Pancreas (tissue), 10 donors: ENCODE results near the gene NBPF3. TPM values are rescaled to one million over a fixed set of nuclear protein-coding genes. Genes with fewer than 3 reads are reported as not detected.

Source experiments
- ATAC-seq, 4 donors: fragments of 200-7000 bp; cut with Tn5 transposase; one replicate each; pipeline versions ENCODE4 v1.8.0 to v1.9.1; 2020; ENCODE audit warnings: mild to moderate bottlenecking in 4 of 4, moderate library complexity in 4 of 4
- DNase-seq, 6 donors: peaks; one replicate each; pipeline ENCODE4 v3.0.0-alpha.2; 2020
- FAIRE-seq: peaks from 2 replicates; lab custom pipeline; 2012; peaks lifted over from hg19 to GRCh38; lab: Jason Lieb, UNC
- H3K27ac ChIP-seq, 4 donors: fragments of 200-600 bp; sonication (generic); 1 replicate in 3 of 4; 2 replicates in 1 of 4; pipeline versions ENCODE4 v1.5.0 to v1.8.0; 2020
- H3K27me3 ChIP-seq, 4 donors: fragments of 200-600 bp; one replicate each; pipeline ENCODE4 v1.8.0; 2021
- H3K36me3 ChIP-seq, 3 donors: fragments of 200-600 bp; sonication (generic) in 1 of 3; one replicate each; pipeline versions ENCODE4 v1.5.0 to v1.8.0; 2020 to 2021
- H3K4me1 ChIP-seq, 3 donors: fragments of 200-600 bp; one replicate each; pipeline ENCODE4 v1.8.0; 2021
- H3K4me3 ChIP-seq, 4 donors: fragments of 200-600 bp; sonication (generic) in 2 of 4; one replicate each; pipeline versions ENCODE4 v1.5.0 to v1.8.0; 2020 to 2021
- H3K9me3 ChIP-seq, 4 donors: fragments of 200-600 bp; one replicate each; pipeline ENCODE4 v1.8.0; 2021
- CTCF ChIP-seq, 4 donors: fragments of 200-600 bp; sonication (generic) in 3 of 4; IDR thresholded peaks; one replicate each; pipeline versions ENCODE4 v1.5.0 to v1.8.0; 2021; ENCODE audit warnings: antibody characterized with exemption in 4 of 4
- WGBS, 2 donors: extraction: QIAGEN DNeasy Blood & Tissue Kit; methylation state at CpG; one replicate each; pipeline ENCODE4 v1.1.7; 2013; 5-methylcytosine and 5-hydroxymethylcytosine counted together
- intact Hi-C, 3 donors: fragments of 100-400 bp; cut with DNase I; formaldehyde crosslinking; loops; one replicate each; pipeline versions ENCODE4 v1.11.1 to v1.14.2; 2022
- polyA plus RNA-seq, 2 donors: library from polyadenylated mRNA; stranded (reverse); fragments of 200-250 nt; gene quantifications; one replicate each; pipeline ENCODE4 v1.2.3, GENCODE V29; 2013
- total RNA-seq, 6 donors: library from RNA; stranded (reverse); fragmentation: NEBNext Ultra II Directional in 4 of 6; extraction: Animal tissue kit (Norgen Biotek cat#: 25700) in 4 of 6; gene quantifications; one replicate each; pipeline versions ENCODE4 v1.2.1 to v1.2.4, GENCODE V29; 2021 to 2023
- donor health status: healthy with polysubstance abuse.
- donor health status: DM: no; HTN: no; CAD: no; lungs with moderate emphysema.
- donor health status: DM: no; HTN: no; CAD: no.
- donor health status: control.
- donor health status: control.
- donor health status: Bipolar disorder and iron deficiency.
- donor health status: DM: yes; HTN: yes; CAD: no.
- donor health status: DM: no; HTN: no; CAD: no.
- donor health status: DM: no; HTN: no; CAD: no.
- donor health status: DM: yes; HTN: yes; CAD: no.

NBPF3 gene
- total and polyA plus RNA-seq, 8 donors: 1.1 to 8.6 (median 3.5) TPM

- Histone ChIP-seq H3K4me1 (no peaks in the 10 kb centered on the region), H3K36me3 (no peaks in the 10 kb centered on the region), H3K27ac (no peak within 1 kb of the TSS), H3K9me3 (no peaks in the 10 kb centered on the region), H3K27me3 (no peaks in the 10 kb centered on the region), H3K4me3 (peak within 1 kb of the TSS in 2 of 4 donors; percentile 14 to 38)
- FAIRE-seq (no peak), ATAC-seq (no peak), DNase-seq (peak in 4 of 6 donors; percentile 14 to 73 (median 45))
- TF ChIP-seq CTCF (IDR thresholded peaks at IDR 0.05): no peak
- intact Hi-C loops: loop anchor here in 2 of 3 donors (5.0 to 10.0 kb wide), 4 partner anchors 63 to 153 kb away; no protein-coding TSS in a partner anchor
- WGBS, 2 donors: 12 to 15% methylated on average over 46 to 66 of the region's 67 CpGs
Observed at GRCh38 chr1:21509351-21510112, 69.6 kb downstream of the NBPF3 start, which contains the start of gene ALPL. Gene ALPL, plus strand, starts transcription at chr1:21509423. Its CDS starts 44,659 bp downstream, at chr1:21554082.

GRCh38 chr1:21510113-21510493, 70.2 kb downstream of the NBPF3 start:
- Histone ChIP-seq H3K9me3 (no peaks in the 10 kb centered on the region), H3K27ac (no peak overlapping the region), H3K4me3 (peak overlapping the region in 1 of 4 donors; percentile 38), H3K4me1 (no peaks in the 10 kb centered on the region), H3K36me3 (no peaks in the 10 kb centered on the region), H3K27me3 (no peaks in the 10 kb centered on the region)
- WGBS, 2 donors: 61 to 67% methylated on average over 12 of the region's 12 CpGs
- no peak for TF ChIP-seq CTCF (IDR thresholded peaks at IDR 0.05)
- intact Hi-C loops: loop anchor here in 2 of 3 donors (5.0 to 10.0 kb wide), 2 partner anchors 62 to 145 kb away; no protein-coding TSS in a partner anchor
- no peak for ATAC-seq
- no peak for FAIRE-seq
- DNase-seq: no peak

- no peak for TF ChIP-seq CTCF (IDR thresholded peaks at IDR 0.05)
- Histone ChIP-seq H3K27ac (no peak overlapping the region), H3K27me3 (no peaks in the 10 kb centered on the region), H3K4me3 (no peak overlapping the region), H3K4me1 (no peaks in the 10 kb centered on the region), H3K9me3 (no peaks in the 10 kb centered on the region), H3K36me3 (no peaks in the 10 kb centered on the region)
- DNase-seq: no peak
- WGBS, 2 donors: 75 to 77% methylated on average over 9 of the region's 9 CpGs
- intact Hi-C loops: loop anchor here in 2 of 3 donors (5.0 to 10.0 kb wide), 2 partner anchors 61 to 144 kb away; no protein-coding TSS in a partner anchor
- FAIRE-seq: no peak
- ATAC-seq: no peak
Observed at GRCh38 chr1:21510885-21511578, 71.1 kb downstream of the NBPF3 start.

GRCh38 chr1:21511579-21512522, 71.9 kb downstream of the NBPF3 start:
- H3K9me3 ChIP-seq: no peaks in the 10 kb centered on the region
- TF ChIP-seq CTCF (IDR thresholded peaks at IDR 0.05): no peak
- H3K4me3 ChIP-seq: no peak overlapping the region
- WGBS, 2 donors: 76 to 77% methylated on average over 11 of the region's 11 CpGs
- no peak overlapping the region for H3K27ac ChIP-seq
- intact Hi-C loops: loop anchor here in 2 of 3 donors (5.0 to 10.0 kb wide), 2 partner anchors 60 to 143 kb away; no protein-coding TSS in a partner anchor
- no peak for DNase-seq
- no peaks in the 10 kb centered on the region for H3K36me3 ChIP-seq
- FAIRE-seq: no peak
- H3K27me3 ChIP-seq: no peaks in the 10 kb centered on the region
- H3K4me1 ChIP-seq: no peaks in the 10 kb centered on the region
- peak in 3 of 4 donors; percentile 44 to 67 (median 51) for ATAC-seq
